ENCODE results near the gene SPART.
"Not testable (repeated sequence)": the region's sequence is repeated elsewhere in the genome, so short reads cannot be mapped to it uniquely, and the experiment has no call there.

The SPART gene

GRCh38 chr13:36353001-36353400, 6.8 kb upstream of the SPART start:
- DNase-seq (ENCODE audit: low spot score): no peak

- DNase-seq (ENCODE audit: low spot score): no peak
These were observed 6.2 kb upstream of the SPART start for GRCh38 chr13:36352350-36352749.

GRCh38 chr13:36347531-36348210, 1.5 kb upstream of the SPART start:
- no peak for DNase-seq (ENCODE audit: low spot score)

- DNase-seq (ENCODE audit: low spot score): peak; percentile 74
These were observed 564 bp downstream of the SPART start for GRCh38 chr13:36345438-36346221.

- DNase-seq (ENCODE audit: low spot score): no peak
These were observed 1.2 kb downstream of the SPART start for GRCh38 chr13:36344886-36345437.

- DNase-seq (ENCODE audit: low spot score): no peak
These were observed 2.0 kb downstream of the SPART start for GRCh38 chr13:36344173-36344572.

- no peak for DNase-seq (ENCODE audit: low spot score)
These were observed 2.4 kb downstream of the SPART start for GRCh38 chr13:36343766-36344165.

- DNase-seq (ENCODE audit: low spot score): no peak
These were observed 3.5 kb downstream of the SPART start for GRCh38 chr13:36342715-36343114.

- no peak for DNase-seq (ENCODE audit: low spot score)
These were observed 4.5 kb downstream of the SPART start for GRCh38 chr13:36341718-36342117.

- no peak for DNase-seq (ENCODE audit: low spot score)
These were observed 6.5 kb downstream of the SPART start for GRCh38 chr13:36339600-36340155.

- DNase-seq (ENCODE audit: low spot score): no peak
These were observed 8.1 kb downstream of the SPART start for GRCh38 chr13:36337938-36338641.

- no peak for DNase-seq (ENCODE audit: low spot score)
These were observed 13.2 kb downstream of the SPART start for GRCh38 chr13:36332986-36333385.

GRCh38 chr13:36332255-36332654, 13.9 kb downstream of the SPART start:
- not testable (repeated sequence) for DNase-seq (ENCODE audit: low spot score)

GRCh38 chr13:36331280-36331679, 14.9 kb downstream of the SPART start:
- no peak for DNase-seq (ENCODE audit: low spot score)

- DNase-seq (ENCODE audit: low spot score): no peak
These were observed 16.8 kb downstream of the SPART start for GRCh38 chr13:36329361-36329760.

GRCh38 chr13:36328821-36329220, 17.4 kb downstream of the SPART start:
- no peak for DNase-seq (ENCODE audit: low spot score)

- DNase-seq (ENCODE audit: low spot score): no peak
These were observed 20.3 kb downstream of the SPART start for GRCh38 chr13:36325912-36326311.

GRCh38 chr13:36324881-36325280, 21.3 kb downstream of the SPART start:
- DNase-seq (ENCODE audit: low spot score): not testable (repeated sequence)

- no peak for DNase-seq (ENCODE audit: low spot score)
These were observed 22.1 kb downstream of the SPART start for GRCh38 chr13:36323951-36324566.

GRCh38 chr13:36323408-36323807, 22.8 kb downstream of the SPART start:
- DNase-seq (ENCODE audit: low spot score): no peak

GRCh38 chr13:36319793-36320192, 26.4 kb downstream of the SPART start:
- not testable (repeated sequence) for DNase-seq (ENCODE audit: low spot score)

Data from ecto neural progenitor cell (in vitro differentiated cells).